H9 (cell line): Measurements from ENCODE around the gene SLC12A4. TPM values are rescaled to one million over a fixed set of nuclear protein-coding genes. Genes with fewer than 3 reads are reported as not detected.
"Not testable (repeated sequence)": the region's sequence is repeated elsewhere in the genome, so short reads cannot be mapped to it uniquely, and the experiment has no call there.

Experiments
- DNase-seq: peaks from one replicate; pipeline ENCODE4 v3.0.0-alpha.2; 2017
- H2AFZ ChIP-seq: one replicate; pipeline ENCODE4 v1.6.1; 2013; ENCODE audit warnings: mild to moderate bottlenecking, low read length, control low read depth, moderate library complexity
- H2AK5ac ChIP-seq: 2 replicates; pipeline ENCODE4 v1.6.1; 2013; ENCODE audit warnings: low read length, control low read depth, mixed read lengths; ENCODE audit not compliant: insufficient read length
- H2BK120ac ChIP-seq: one replicate; pipeline ENCODE4 v1.6.1; 2013; ENCODE audit warnings: low read depth, mild to moderate bottlenecking, low read length, control low read depth, inconsistent platforms; ENCODE audit not compliant: poor library complexity, severe bottlenecking
- H2BK12ac ChIP-seq: 2 replicates; pipeline ENCODE4 v1.6.1; 2013; ENCODE audit warnings: low read length, control low read depth, mixed read lengths, low read depth; ENCODE audit not compliant: insufficient read length
- H2BK15ac ChIP-seq: 2 replicates; pipeline ENCODE4 v1.6.1; 2013; ENCODE audit warnings: low read depth, low read length, control low read depth
- H2BK20ac ChIP-seq: one replicate; pipeline ENCODE4 v1.6.1; 2013; ENCODE audit warnings: low read depth, mild to moderate bottlenecking, low read length, control low read depth, inconsistent platforms; ENCODE audit not compliant: poor library complexity, severe bottlenecking
- H2BK5ac ChIP-seq: 2 replicates; pipeline ENCODE4 v1.6.1; 2013; ENCODE audit warnings: low read length, control low read depth, mixed read lengths; ENCODE audit not compliant: insufficient read length
- H3K14ac ChIP-seq: 2 replicates; pipeline ENCODE4 v1.6.1; 2013; ENCODE audit warnings: low read length, control low read depth; ENCODE audit not compliant: insufficient read depth
- H3K18ac ChIP-seq: 2 replicates; pipeline ENCODE4 v1.6.1; 2013; ENCODE audit warnings: low read depth, mild to moderate bottlenecking, mixed read lengths, low read length, control low read depth; ENCODE audit not compliant: insufficient read length
- H3K23ac ChIP-seq: 2 replicates; pipeline ENCODE4 v1.6.1; 2013; ENCODE audit warnings: low read length, control low read depth, mixed read lengths, low read depth; ENCODE audit not compliant: insufficient read length
- H3K23me2 ChIP-seq: 2 replicates; pipeline ENCODE4 v1.6.1; 2013; ENCODE audit warnings: low read depth, mild to moderate bottlenecking, mixed read lengths, low read length, control low read depth; ENCODE audit not compliant: insufficient read length, poor library complexity, severe bottlenecking
- H3K27ac ChIP-seq: 2 replicates; pipeline ENCODE4 v1.5.1; 2013; ENCODE audit warnings: low read length, control low read depth, mixed read lengths, low read depth; ENCODE audit not compliant: insufficient read length
- H3K27me3 ChIP-seq: 2 replicates; pipeline ENCODE4 v1.6.1; 2013; ENCODE audit warnings: low read length, control low read depth, inconsistent platforms; ENCODE audit not compliant: insufficient read depth
- H3K4ac ChIP-seq: 2 replicates; pipeline ENCODE4 v1.6.1; 2013; ENCODE audit warnings: low read depth, mild to moderate bottlenecking, control low read depth, inconsistent platforms, low read length, moderate library complexity
- H3K4me1 ChIP-seq: 2 replicates; pipeline ENCODE4 v1.6.1; 2013; ENCODE audit warnings: low read length, control low read depth, inconsistent platforms; ENCODE audit not compliant: insufficient read depth
- H3K4me2 ChIP-seq: 2 replicates; pipeline ENCODE4 v1.6.1; 2013; ENCODE audit warnings: low read length, control low read depth, mixed read lengths; ENCODE audit not compliant: insufficient read length, insufficient read depth
- H3K56ac ChIP-seq: 2 replicates; pipeline ENCODE4 v1.6.1; 2013; ENCODE audit warnings: low read depth, mild to moderate bottlenecking, mixed read lengths, low read length, control low read depth; ENCODE audit not compliant: insufficient read length
- H3K79me1 ChIP-seq: 2 replicates; pipeline ENCODE4 v1.6.1; 2013; ENCODE audit warnings: low read depth, mild to moderate bottlenecking, moderate library complexity, low read length, control low read depth, inconsistent platforms; ENCODE audit not compliant: insufficient read depth, poor library complexity, severe bottlenecking
- H3K79me2 ChIP-seq: 2 replicates; pipeline ENCODE4 v1.6.1; 2013; ENCODE audit warnings: low read length, control low read depth, inconsistent platforms; ENCODE audit not compliant: insufficient read depth
- H3K9ac ChIP-seq: 2 replicates; pipeline ENCODE4 v1.6.1; 2013; ENCODE audit warnings: low read length, control low read depth, mixed read lengths; ENCODE audit not compliant: insufficient read length; ENCODE audit errors: extremely low read depth
- H3K9me3 ChIP-seq: one replicate; pipeline ENCODE4 v1.6.1; 2013; ENCODE audit warnings: low read depth, low read length, inconsistent platforms; ENCODE audit not compliant: control insufficient read depth
- H3T11ph ChIP-seq: one replicate; pipeline ENCODE4 v1.6.1; 2013; ENCODE audit warnings: mild to moderate bottlenecking, low read length, control low read depth, inconsistent platforms
- H4K20me1 ChIP-seq: one replicate; pipeline ENCODE4 v1.6.1; 2013; ENCODE audit not compliant: control insufficient read depth, insufficient read length, insufficient read depth
- H4K5ac ChIP-seq: 2 replicates; pipeline ENCODE4 v1.6.1; 2013; ENCODE audit warnings: low read depth, mild to moderate bottlenecking, mixed read lengths, low read length, control low read depth; ENCODE audit not compliant: insufficient read length
- H4K8ac ChIP-seq: replicated peaks from 2 replicates; pipeline ENCODE4 v1.6.1; 2013; ENCODE audit warnings: low read length, control low read depth, mixed read lengths, low read depth; ENCODE audit not compliant: insufficient read length
- H4K91ac ChIP-seq: 2 replicates; pipeline ENCODE4 v1.6.1; 2013; ENCODE audit warnings: low read depth, mild to moderate bottlenecking, moderate library complexity, mixed read lengths, low read length, control low read depth; ENCODE audit not compliant: insufficient read length
- H3K27ac Mint-ChIP-seq, 3 experiments: 2 replicates in 2 of 3; 3 replicates in 1 of 3; pipeline ENCODE4 v1.8.0; 2020 to 2021; ENCODE audit warnings: mixed read lengths in 3 of 3, mild to moderate bottlenecking in 1 of 3, moderate library complexity in 1 of 3
- H3K27me3 Mint-ChIP-seq: 2 replicates; pipeline ENCODE4 v1.8.0; 2021; ENCODE audit warnings: low read depth, mild to moderate bottlenecking, moderate library complexity, mixed read lengths
- H3K36me3 Mint-ChIP-seq, 3 experiments: 2 replicates in 2 of 3; 3 replicates in 1 of 3; pipeline ENCODE4 v1.8.0; 2020 to 2021; ENCODE audit warnings: low read depth in 3 of 3, mixed read lengths in 3 of 3; ENCODE audit not compliant: insufficient read depth in 1 of 3
- H3K4me1 Mint-ChIP-seq, 2 experiments: 2 replicates each; pipeline ENCODE4 v1.8.0; 2020; ENCODE audit warnings: mixed read lengths in 2 of 2
- H3K4me3 Mint-ChIP-seq, 2 experiments: 2 replicates in 1 of 2; 3 replicates in 1 of 2; pipeline ENCODE4 v1.8.0; 2020 to 2021; ENCODE audit warnings: mild to moderate bottlenecking in 2 of 2, mixed read lengths in 2 of 2, moderate library complexity in 1 of 2
- H3K9me3 Mint-ChIP-seq, 2 experiments: 2 replicates in 1 of 2; 3 replicates in 1 of 2; pipeline ENCODE4 v1.8.0; 2020; ENCODE audit warnings: mild to moderate bottlenecking in 2 of 2, mixed read lengths in 2 of 2, moderate library complexity in 1 of 2
- CTCF ChIP-seq: fragments of 200-600 bp; sonication (generic); conservative IDR thresholded peaks from 3 replicates; pipeline ENCODE4 v1.8.0; 2021; ENCODE audit warnings: antibody characterized with exemption, mild to moderate bottlenecking
- WGBS: extraction: QIAGEN DNeasy Blood & Tissue Kit; methylation state at CpG from one replicate; pipeline ENCODE4 v1.1.7; 2013; ENCODE audit warnings: missing lambda C conversion rate, low lambda C conversion rate, mixed read lengths; ENCODE audit not compliant: insufficient read length; ENCODE audit errors: extremely low coverage; 5-methylcytosine and 5-hydroxymethylcytosine counted together
- total RNA-seq: library from RNA; stranded (reverse); gene quantifications from 2 replicates; pipeline ENCODE4 v1.2.1, GENCODE V29; 2021

SLC12A4 gene
- total RNA-seq, 1 experiment from 2014 or later: 46.7 TPM

DNA sequence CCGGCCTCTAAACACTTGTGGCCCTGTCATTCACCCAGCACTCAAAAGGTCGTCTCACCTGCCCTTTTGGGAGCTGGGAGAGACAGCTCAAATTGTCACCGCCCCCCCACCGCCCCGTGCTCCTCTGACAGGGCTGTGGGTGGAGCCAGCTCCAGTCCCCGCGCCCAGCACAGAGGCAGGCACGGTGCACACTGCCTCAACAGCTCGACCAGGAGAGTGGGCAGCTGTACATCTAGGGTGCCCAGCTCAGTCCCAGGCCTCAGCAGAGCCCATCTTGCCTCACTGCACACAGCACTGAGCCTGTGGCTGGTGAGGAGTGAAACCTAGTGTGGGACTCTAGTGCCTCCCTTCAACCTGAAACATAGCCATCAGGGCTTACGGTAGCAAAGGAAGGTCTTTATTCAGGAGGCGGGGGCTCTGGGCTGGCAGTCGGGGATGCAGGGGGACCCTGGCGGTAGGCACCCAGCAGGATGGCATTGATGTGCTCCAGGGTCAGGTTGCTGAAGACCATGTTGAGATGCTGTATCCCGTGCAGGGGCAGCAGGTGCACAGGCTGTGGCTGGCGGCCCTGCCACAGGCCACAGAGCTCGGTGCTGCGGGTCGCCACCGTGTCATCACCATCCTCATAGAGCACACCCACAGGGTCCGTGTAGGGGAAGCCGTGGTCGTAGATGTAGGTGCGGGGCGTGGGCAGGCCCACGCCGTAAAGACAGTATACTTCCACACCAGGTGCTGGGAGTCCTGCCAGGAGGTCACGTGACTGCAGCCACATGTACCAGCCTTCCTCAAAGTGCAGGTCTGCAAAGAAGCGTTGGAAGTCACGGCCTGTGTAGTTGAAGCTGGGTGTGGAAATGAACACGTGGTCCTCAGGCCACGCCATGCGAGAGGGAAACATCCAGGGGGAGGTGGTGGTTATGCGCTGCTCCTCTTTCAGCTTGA, 28.7 kb downstream of the SLC12A4 start:
- H3K4me1 ChIP-seq: 0 out of 2 replicates have a peak, but pooled peaks cover 3% of the 10 kb centered on the region
- Mint-ChIP-seq H3K9me3 (peaks cover 0 to 2% of the 10 kb centered on the region in 2 experiments; a peak in 2 of 5 replicates), H3K27ac (no peak overlapping the region; a peak in 1 of 7 replicates), H3K4me1 (peaks cover 14 to 28% of the 10 kb centered on the region in 2 experiments), H3K36me3 (peaks cover 0 to 26% (median 1%) of the 10 kb centered on the region in 3 experiments; a peak in 4 of 7 replicates), H3K4me3 (no peak overlapping the region), H3K27me3 (peaks cover 4% of the 10 kb centered on the region)
- H3K4me2 ChIP-seq: no peak overlapping the region
- no peak overlapping the region for H3K27ac ChIP-seq
- H2BK15ac ChIP-seq: no peak overlapping the region
- no peak overlapping the region for H2BK120ac ChIP-seq
- H3K18ac ChIP-seq: no peak overlapping the region
- no peaks in the 10 kb centered on the region for H4K20me1 ChIP-seq
- no peak overlapping the region for H4K91ac ChIP-seq
- no peak overlapping the region for H2AFZ ChIP-seq
- H2BK20ac ChIP-seq: no peak overlapping the region
- H3K79me1 ChIP-seq: no peaks in the 10 kb centered on the region
- DNase-seq: no peak
- H3K9ac ChIP-seq: no peak overlapping the region
- no peak overlapping the region for H3K56ac ChIP-seq
- H3K79me2 ChIP-seq: no peaks in the 10 kb centered on the region
- no peak overlapping the region for H2BK5ac ChIP-seq
- H3K9me3 ChIP-seq: no peaks in the 10 kb centered on the region
- H3K27me3 ChIP-seq: no peaks in the 10 kb centered on the region
- H2AK5ac ChIP-seq: no peak overlapping the region
- WGBS: no CpG with 5 or more reads among the region's 33 CpGs
- H3T11ph ChIP-seq: no peak overlapping the region
- peaks cover 15% of the 10 kb centered on the region for H3K23me2 ChIP-seq
- H3K4ac ChIP-seq: no peak overlapping the region
- H3K23ac ChIP-seq: no peak overlapping the region
- TF ChIP-seq CTCF: no peak
- H4K5ac ChIP-seq: no peak overlapping the region
- H3K14ac ChIP-seq: no peak overlapping the region
- no peak overlapping the region for H2BK12ac ChIP-seq
- no peak overlapping the region for H4K8ac ChIP-seq

- WGBS: no CpG with 5 or more reads among the region's 5 CpGs
- not testable (repeated sequence) for H3K4me1 ChIP-seq, H2BK12ac ChIP-seq, H3K79me1 ChIP-seq, H4K91ac ChIP-seq, H2BK15ac ChIP-seq, H3K27ac ChIP-seq, H3K14ac ChIP-seq, H3K79me2 ChIP-seq, H3K23ac ChIP-seq, H4K8ac ChIP-seq, H4K20me1 ChIP-seq, H3T11ph ChIP-seq, H3K4me2 ChIP-seq, DNase-seq, H3K9me3 ChIP-seq, H3K9ac ChIP-seq, H4K5ac ChIP-seq, H3K56ac ChIP-seq, H3K27me3 ChIP-seq, H2AK5ac ChIP-seq, H3K18ac ChIP-seq, H3K27ac Mint-ChIP-seq, H3K9me3 Mint-ChIP-seq, H2BK5ac ChIP-seq, H2BK120ac ChIP-seq, H2BK20ac ChIP-seq, H2AFZ ChIP-seq, H3K4ac ChIP-seq
- Mint-ChIP-seq H3K4me3 (peak overlapping the region in 1 of 2 experiments; percentile 100; a peak in 2 of 5 replicates), H3K36me3 (peaks cover 0 to 31% (median 8%) of the 10 kb centered on the region in 3 experiments; a peak in 4 of 7 replicates), H3K27me3 (peaks cover 10% of the 10 kb centered on the region), H3K4me1 (peaks cover 25 to 26% of the 10 kb centered on the region in 2 experiments)
- H3K23me2 ChIP-seq: peaks cover 18% of the 10 kb centered on the region
Observed at GRCh38 chr16:67937713-67938112, 30.7 kb downstream of the SLC12A4 start.
